Astrocyte of the spinal cord (primary cell): ENCODE measurements around the gene EGF.
"Not testable (repeated sequence)": the region's sequence is repeated elsewhere in the genome, so short reads cannot be mapped to it uniquely, and the experiment has no call there.

Experiments
- DNase-seq: peaks from one replicate; pipeline ENCODE4 v3.0.0; 2011; ENCODE audit warnings: low read depth, low spot score
- H3K4me3 ChIP-seq: 2 replicates; pipeline ENCODE4 v1.5.1; 2011; ENCODE audit warnings: low read depth, mild to moderate bottlenecking, low read length, moderate library complexity
- in situ Hi-C: cut with HindIII; loops from 2 replicates; pipeline ENCODE4 v1.10.0; 2017; ENCODE audit warnings: low sequenced_read_pairs
- TF ChIP-seq, protein P1 (sequence below): IDR thresholded peaks from 2 replicates; pipeline ENCODE4 v1.5.1; 2012; ENCODE audit warnings: low read depth, mild to moderate bottlenecking, low read length, inconsistent platforms

Gene EGF

DNA sequence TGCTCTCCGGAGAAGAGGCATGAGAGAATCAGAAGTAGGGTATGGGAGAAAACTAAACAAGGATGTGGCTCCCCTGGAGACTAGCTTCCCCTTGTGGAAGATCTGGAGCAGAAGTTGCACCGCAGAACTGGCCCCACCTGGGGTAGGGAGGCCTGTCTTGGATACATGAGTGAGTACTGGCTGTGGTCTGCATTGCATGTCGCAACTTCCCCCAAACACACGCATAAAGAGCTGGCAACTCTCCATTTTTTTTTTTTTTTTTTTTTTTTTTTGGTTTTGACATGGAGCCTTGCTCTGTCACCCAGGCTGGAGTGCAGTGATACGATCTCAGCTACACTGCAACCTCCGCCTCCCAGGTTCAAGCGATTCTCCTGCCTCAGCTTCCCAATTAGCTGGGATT is 119.9 kb downstream of the EGF start:
- in situ Hi-C loops: loop anchor here (25.0 kb wide), 1 partner anchor 480 kb away; no protein-coding TSS in a partner anchor
- TF ChIP-seq, protein P1, sequence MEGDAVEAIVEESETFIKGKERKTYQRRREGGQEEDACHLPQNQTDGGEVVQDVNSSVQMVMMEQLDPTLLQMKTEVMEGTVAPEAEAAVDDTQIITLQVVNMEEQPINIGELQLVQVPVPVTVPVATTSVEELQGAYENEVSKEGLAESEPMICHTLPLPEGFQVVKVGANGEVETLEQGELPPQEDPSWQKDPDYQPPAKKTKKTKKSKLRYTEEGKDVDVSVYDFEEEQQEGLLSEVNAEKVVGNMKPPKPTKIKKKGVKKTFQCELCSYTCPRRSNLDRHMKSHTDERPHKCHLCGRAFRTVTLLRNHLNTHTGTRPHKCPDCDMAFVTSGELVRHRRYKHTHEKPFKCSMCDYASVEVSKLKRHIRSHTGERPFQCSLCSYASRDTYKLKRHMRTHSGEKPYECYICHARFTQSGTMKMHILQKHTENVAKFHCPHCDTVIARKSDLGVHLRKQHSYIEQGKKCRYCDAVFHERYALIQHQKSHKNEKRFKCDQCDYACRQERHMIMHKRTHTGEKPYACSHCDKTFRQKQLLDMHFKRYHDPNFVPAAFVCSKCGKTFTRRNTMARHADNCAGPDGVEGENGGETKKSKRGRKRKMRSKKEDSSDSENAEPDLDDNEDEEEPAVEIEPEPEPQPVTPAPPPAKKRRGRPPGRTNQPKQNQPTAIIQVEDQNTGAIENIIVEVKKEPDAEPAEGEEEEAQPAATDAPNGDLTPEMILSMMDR: no peak
- no peak for DNase-seq
- H3K4me3 ChIP-seq: no peak overlapping the region

DNA sequence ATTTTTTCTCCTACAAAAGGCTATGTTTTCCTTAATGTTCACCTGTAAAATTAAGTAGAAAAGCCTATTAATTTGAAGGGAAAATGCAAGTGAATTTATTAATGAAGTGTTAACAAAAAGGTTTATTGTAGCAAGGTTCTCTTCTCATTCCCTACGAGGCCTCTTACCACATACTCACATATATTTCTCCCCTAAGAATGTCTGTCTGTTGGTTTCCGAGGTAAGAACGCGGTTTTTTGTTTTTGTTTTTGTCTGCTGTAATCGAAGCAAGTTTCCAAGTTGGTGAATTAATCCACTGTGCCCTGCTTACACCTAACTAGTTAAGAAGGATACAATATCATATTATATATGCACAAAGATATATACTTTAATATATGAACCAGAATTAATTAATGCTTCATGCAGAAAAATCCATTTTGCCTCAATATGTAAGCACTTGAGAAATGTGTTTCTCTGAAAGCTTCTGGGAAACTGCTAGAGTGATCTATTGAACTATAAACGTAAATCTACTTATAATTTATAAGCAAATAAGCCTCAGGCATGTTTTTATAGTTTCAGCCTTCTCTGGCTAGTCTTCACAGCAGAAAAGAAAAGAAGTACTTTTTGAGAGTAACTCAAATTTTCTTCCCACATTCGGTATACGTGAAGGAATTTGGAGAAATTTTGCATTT is 120.8 kb downstream of the EGF start:
- TF ChIP-seq, protein P1: no peak
- in situ Hi-C loops: loop anchor here (25.0 kb wide), 1 partner anchor 479 kb away; no protein-coding TSS in a partner anchor
- H3K4me3 ChIP-seq: no peak overlapping the region
- no peak for DNase-seq

DNA sequence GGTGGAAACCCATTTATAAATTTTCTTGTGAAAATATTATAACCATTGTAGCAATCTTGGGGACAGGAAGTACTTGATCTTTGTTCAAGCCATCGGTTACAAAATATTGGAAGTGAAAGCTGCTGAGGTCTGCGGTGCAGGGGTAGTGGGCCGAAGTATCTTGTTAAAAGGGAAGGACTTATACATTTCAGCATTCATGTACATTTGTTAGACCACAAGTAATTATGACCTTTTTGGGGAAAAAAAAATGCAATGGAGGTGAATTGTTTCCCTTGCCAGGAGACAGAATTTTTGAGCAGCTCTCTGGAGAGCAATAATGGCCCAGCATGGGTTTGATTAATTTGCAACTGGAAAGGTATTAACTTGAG is 121.3 kb downstream of the EGF start:
- no peak for DNase-seq
- H3K4me3 ChIP-seq: no peak overlapping the region
- TF ChIP-seq, protein P1: no peak
- in situ Hi-C loops: loop anchor here (25.0 kb wide), 1 partner anchor 478 kb away; no protein-coding TSS in a partner anchor

GRCh38 chr4:110039164-110039563 is 126.5 kb downstream of the EGF start:
- in situ Hi-C loops: loop anchor here (25.0 kb wide), 1 partner anchor 473 kb away; no protein-coding TSS in a partner anchor
- not testable (repeated sequence) for DNase-seq, H3K4me3 ChIP-seq

GRCh38 chr4:110041735-110042134 is 129.1 kb downstream of the EGF start:
- H3K4me3 ChIP-seq: no peak overlapping the region
- DNase-seq: no peak
- in situ Hi-C loops: loop anchor here (25.0 kb wide), 1 partner anchor 471 kb away; no protein-coding TSS in a partner anchor
- TF ChIP-seq, protein P1: no peak

GRCh38 chr4:110042545-110043517 is 130.1 kb downstream of the EGF start:
- TF ChIP-seq, protein P1: no peak
- in situ Hi-C loops: loop anchor here (25.0 kb wide), 1 partner anchor 469 kb away; no protein-coding TSS in a partner anchor
- DNase-seq: peak; percentile 14
- no peak overlapping the region for H3K4me3 ChIP-seq

DNA sequence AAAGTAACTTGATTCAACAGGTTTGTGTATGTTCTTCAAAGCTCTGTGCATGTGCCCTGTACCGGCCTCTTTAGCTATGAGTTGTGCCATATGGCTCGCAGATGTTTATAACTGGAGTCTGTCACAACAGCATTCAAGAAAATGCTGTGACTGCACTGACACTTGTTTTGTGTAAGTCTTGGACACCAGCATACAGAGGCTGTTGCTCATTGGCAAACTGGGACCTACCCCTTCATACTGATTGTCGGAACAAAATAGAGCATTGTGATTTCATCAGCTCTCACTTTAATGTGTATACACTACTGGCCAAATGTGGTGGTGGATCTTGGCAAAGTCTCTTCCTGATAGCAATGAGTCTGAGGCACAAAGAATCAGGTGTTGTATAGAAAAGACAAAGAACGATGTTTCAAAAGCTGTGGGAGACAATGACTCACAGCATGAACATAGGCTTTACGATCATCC is 133.9 kb downstream of the EGF start:
- peak; percentile 54 for DNase-seq
- TF ChIP-seq, protein P1: no peak
- no peak overlapping the region for H3K4me3 ChIP-seq
- in situ Hi-C loops: loop anchor here (25.0 kb wide), 1 partner anchor 466 kb away; no protein-coding TSS in a partner anchor
